Right cardiac atrium (tissue), 5 donors: Measurements from ENCODE around the gene DCBLD2. TPM values are rescaled to one million over a fixed set of nuclear protein-coding genes. Genes with fewer than 3 reads are reported as not detected.

Source experiments
- ATAC-seq, 2 donors: fragments of 200-7000 bp; cut with Tn5 transposase; one replicate each; pipeline versions ENCODE4 v1.8.0 to v1.9.1; 2020; ENCODE audit warnings: moderate library complexity in 2 of 2, mild to moderate bottlenecking in 1 of 2
- DNase-seq, 3 donors: peaks; one replicate each; pipeline ENCODE4 v3.0.0-alpha.2; 2020
- H3K27ac ChIP-seq: one replicate; pipeline ENCODE4 v1.5.1; 2013; ENCODE audit warnings: mild to moderate bottlenecking, low read length, control low read depth, moderate library complexity
- H3K27me3 ChIP-seq: one replicate; pipeline ENCODE4 v1.6.1; 2013; ENCODE audit not compliant: control insufficient read depth, insufficient read depth
- H3K4me1 ChIP-seq: one replicate; pipeline ENCODE4 v1.6.1; 2013; ENCODE audit warnings: low read length; ENCODE audit not compliant: control insufficient read depth, insufficient read depth
- H3K4me3 ChIP-seq: one replicate; pipeline ENCODE4 v1.5.1; 2013; ENCODE audit warnings: low read length, control low read depth
- H3K9me3 ChIP-seq: one replicate; pipeline ENCODE4 v1.6.1; 2013; ENCODE audit warnings: low read length; ENCODE audit not compliant: control insufficient read depth
- WGBS: extraction: QIAGEN DNeasy Blood & Tissue Kit; methylation state at CpG from one replicate; pipeline ENCODE4 v1.1.7; 2013; 5-methylcytosine and 5-hydroxymethylcytosine counted together
- intact Hi-C, 4 donors: fragments of 100-400 bp; cut with DNase I; formaldehyde crosslinking; loops; one replicate each; pipeline versions ENCODE4 v1.11.0 to v1.14.0; 2022 to 2023
- polyA plus RNA-seq: library from polyadenylated mRNA; stranded (reverse); fragments of 200-250 nt; gene quantifications from one replicate; pipeline ENCODE4 v1.2.3, GENCODE V29; 2013
- total RNA-seq, 4 donors: library from RNA; stranded (reverse); fragmentation: NEBNext Ultra II Directional; extraction: Animal tissue kit (Norgen Biotek cat#: 25700); gene quantifications; one replicate each; pipeline ENCODE4 v1.2.1, GENCODE V29; 2021
- donor health status: healthy with polysubstance abuse.
- donor health status: DM: no; HTN: yes; CAD: no.
- donor health status: DM: no; HTN: no; CAD: no.
- donor health status: DM: no; HTN: yes; CAD: no; lungs with severe emphysema.
- donor health status: DM: yes; HTN: yes; CAD: no.

DCBLD2 gene
- total and polyA plus RNA-seq, 5 donors: 13.6 to 40.4 (median 36.1) TPM

- Histone ChIP-seq H3K27ac (no peak overlapping the region), H3K9me3 (no peaks in the 10 kb centered on the region), H3K4me1 (no peaks in the 10 kb centered on the region), H3K4me3 (no peak overlapping the region), H3K27me3 (no peaks in the 10 kb centered on the region)
- ATAC-seq (no peak), DNase-seq (no peak)
- intact Hi-C loops: no loop called here
- 91% methylated on average over 1 of the region's 1 CpG for WGBS
These were observed 93.9 kb downstream of the DCBLD2 start for GRCh38 chr3:98807561-98807960.

GRCh38 chr3:98807011-98807410, 94.5 kb downstream of the DCBLD2 start:
- H3K4me3 ChIP-seq: no peak overlapping the region
- intact Hi-C loops: no loop called here
- no peaks in the 10 kb centered on the region for H3K4me1 ChIP-seq
- H3K27me3 ChIP-seq: no peaks in the 10 kb centered on the region
- DNase-seq: no peak
- 94% methylated on average over 4 of the region's 4 CpGs for WGBS
- no peaks in the 10 kb centered on the region for H3K9me3 ChIP-seq
- H3K27ac ChIP-seq: no peak overlapping the region
- no peak for ATAC-seq

GRCh38 chr3:98806521-98806920, 95.0 kb downstream of the DCBLD2 start:
- DNase-seq: no peak
- WGBS: 85% methylated on average over 1 of the region's 1 CpG
- Histone ChIP-seq H3K27ac (no peak overlapping the region), H3K9me3 (no peaks in the 10 kb centered on the region), H3K27me3 (no peaks in the 10 kb centered on the region), H3K4me1 (no peaks in the 10 kb centered on the region), H3K4me3 (no peak overlapping the region)
- intact Hi-C loops: no loop called here
- ATAC-seq: no peak

GRCh38 chr3:98805571-98805970, 95.9 kb downstream of the DCBLD2 start:
- intact Hi-C loops: no loop called here
- whole genome bisulfite sequencing: 87% methylated on average over 6 of the region's 6 CpGs
- no peak for ATAC-seq
- Histone ChIP-seq H3K4me3 (no peak overlapping the region), H3K27me3 (no peaks in the 10 kb centered on the region), H3K4me1 (no peaks in the 10 kb centered on the region), H3K27ac (no peak overlapping the region), H3K9me3 (no peaks in the 10 kb centered on the region)
- no peak for DNase-seq

GRCh38 chr3:98801043-98801747, 100.3 kb downstream of the DCBLD2 start:
- Histone ChIP-seq H3K9me3 (no peaks in the 10 kb centered on the region), H3K27me3 (no peaks in the 10 kb centered on the region), H3K4me3 (no peak overlapping the region), H3K4me1 (no peaks in the 10 kb centered on the region), H3K27ac (no peak overlapping the region)
- ATAC-seq: no peak
- intact Hi-C loops: no loop called here
- no peak for DNase-seq
- 92% methylated on average over 7 of the region's 7 CpGs for WGBS

GRCh38 chr3:98800401-98800800, 101.1 kb downstream of the DCBLD2 start:
- WGBS: 80% methylated on average over 3 of the region's 3 CpGs
- no peak overlapping the region for H3K27ac ChIP-seq
- H3K9me3 ChIP-seq: no peaks in the 10 kb centered on the region
- H3K4me3 ChIP-seq: no peak overlapping the region
- ATAC-seq (no peak), DNase-seq (no peak)
- intact Hi-C loops: no loop called here
- H3K4me1 ChIP-seq: no peaks in the 10 kb centered on the region
- no peaks in the 10 kb centered on the region for H3K27me3 ChIP-seq

GRCh38 chr3:98799479-98799878, 102.0 kb downstream of the DCBLD2 start:
- Histone ChIP-seq H3K4me1 (no peaks in the 10 kb centered on the region), H3K9me3 (no peaks in the 10 kb centered on the region), H3K4me3 (no peak overlapping the region), H3K27me3 (no peaks in the 10 kb centered on the region), H3K27ac (no peak overlapping the region)
- intact Hi-C loops: no loop called here
- 84% methylated on average over 3 of the region's 3 CpGs for WGBS
- ATAC-seq (peak; percentile 18 to 24), DNase-seq (no peak)

- DNase-seq (no peak), ATAC-seq (no peak)
- no peaks in the 10 kb centered on the region for H3K9me3 ChIP-seq
- no peaks in the 10 kb centered on the region for H3K4me1 ChIP-seq
- no peaks in the 10 kb centered on the region for H3K27me3 ChIP-seq
- H3K4me3 ChIP-seq: no peak overlapping the region
- intact Hi-C loops: no loop called here
- H3K27ac ChIP-seq: no peak overlapping the region
- 83% methylated on average over 4 of the region's 4 CpGs for WGBS
These were observed 102.7 kb downstream of the DCBLD2 start for GRCh38 chr3:98798820-98799219.

GRCh38 chr3:98797905-98798304, 103.6 kb downstream of the DCBLD2 start:
- intact Hi-C loops: no loop called here
- Histone ChIP-seq H3K27me3 (no peaks in the 10 kb centered on the region), H3K27ac (no peak overlapping the region), H3K9me3 (no peaks in the 10 kb centered on the region), H3K4me1 (no peaks in the 10 kb centered on the region), H3K4me3 (no peak overlapping the region)
- DNase-seq: no peak
- ATAC-seq: no peak
- WGBS: 85% methylated on average over 4 of the region's 4 CpGs

GRCh38 chr3:98796334-98796733, 105.2 kb downstream of the DCBLD2 start:
- H3K4me3 ChIP-seq: no peak overlapping the region
- DNase-seq: no peak
- H3K27ac ChIP-seq: no peak overlapping the region
- no peaks in the 10 kb centered on the region for H3K4me1 ChIP-seq
- no peaks in the 10 kb centered on the region for H3K27me3 ChIP-seq
- intact Hi-C loops: no loop called here
- no peak for ATAC-seq
- H3K9me3 ChIP-seq: no peaks in the 10 kb centered on the region
- 72% methylated on average over 5 of the region's 5 CpGs for WGBS

- no peaks in the 10 kb centered on the region for H3K9me3 ChIP-seq
- ATAC-seq (no peak), DNase-seq (no peak)
- WGBS: 79% methylated on average over 3 of the region's 3 CpGs
- H3K27ac ChIP-seq: no peak overlapping the region
- no peak overlapping the region for H3K4me3 ChIP-seq
- no peaks in the 10 kb centered on the region for H3K4me1 ChIP-seq
- no peaks in the 10 kb centered on the region for H3K27me3 ChIP-seq
- intact Hi-C loops: no loop called here
These were observed 107.5 kb downstream of the DCBLD2 start for GRCh38 chr3:98793971-98794370.
